ENCODE data around the gene RSPH10B.

DNA sequence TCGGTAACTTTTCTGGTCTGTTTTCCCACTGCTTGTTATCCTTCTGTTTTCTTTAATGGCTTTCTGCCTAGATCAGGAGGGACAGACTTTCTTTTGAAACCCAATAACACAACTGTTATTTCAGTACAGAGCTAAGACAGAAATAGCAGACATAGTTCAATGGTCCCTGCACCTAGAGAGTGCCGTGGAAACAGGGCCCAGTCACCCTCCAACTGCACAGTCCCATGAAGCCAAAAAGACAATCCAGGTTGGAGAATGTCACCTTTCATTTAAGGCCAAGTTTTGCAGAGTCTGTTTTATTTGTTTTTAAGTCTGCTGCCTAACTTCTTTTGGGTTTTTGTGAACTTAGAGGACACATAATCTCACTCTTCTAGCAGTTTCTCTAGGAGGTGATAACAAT, 41.1 kb upstream of the RSPH10B start:
- TF ChIP-seq NR2F1 (conservative IDR thresholded peaks at IDR 0.05) (no peak), POLR2A (IDR thresholded peaks at IDR 0.05; ENCODE audit: low read depth, low read length) (no peak), TARDBP (IDR thresholded peaks at IDR 0.05; ENCODE audit: borderline replicate concordance) (no peak)
- TF ChIP-seq, protein P1, sequence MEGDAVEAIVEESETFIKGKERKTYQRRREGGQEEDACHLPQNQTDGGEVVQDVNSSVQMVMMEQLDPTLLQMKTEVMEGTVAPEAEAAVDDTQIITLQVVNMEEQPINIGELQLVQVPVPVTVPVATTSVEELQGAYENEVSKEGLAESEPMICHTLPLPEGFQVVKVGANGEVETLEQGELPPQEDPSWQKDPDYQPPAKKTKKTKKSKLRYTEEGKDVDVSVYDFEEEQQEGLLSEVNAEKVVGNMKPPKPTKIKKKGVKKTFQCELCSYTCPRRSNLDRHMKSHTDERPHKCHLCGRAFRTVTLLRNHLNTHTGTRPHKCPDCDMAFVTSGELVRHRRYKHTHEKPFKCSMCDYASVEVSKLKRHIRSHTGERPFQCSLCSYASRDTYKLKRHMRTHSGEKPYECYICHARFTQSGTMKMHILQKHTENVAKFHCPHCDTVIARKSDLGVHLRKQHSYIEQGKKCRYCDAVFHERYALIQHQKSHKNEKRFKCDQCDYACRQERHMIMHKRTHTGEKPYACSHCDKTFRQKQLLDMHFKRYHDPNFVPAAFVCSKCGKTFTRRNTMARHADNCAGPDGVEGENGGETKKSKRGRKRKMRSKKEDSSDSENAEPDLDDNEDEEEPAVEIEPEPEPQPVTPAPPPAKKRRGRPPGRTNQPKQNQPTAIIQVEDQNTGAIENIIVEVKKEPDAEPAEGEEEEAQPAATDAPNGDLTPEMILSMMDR (IDR thresholded peaks at IDR 0.05 in 2 of 3, conservative IDR thresholded peaks at IDR 0.05 in 1 of 3; ENCODE audit: control insufficient read depth in 2 of 3, extremely low read depth in 1 of 3, insufficient read depth in 1 of 3, low read depth in 3 of 3, low read length in 3 of 3), result no peak
- TF ChIP-seq, protein P2, sequence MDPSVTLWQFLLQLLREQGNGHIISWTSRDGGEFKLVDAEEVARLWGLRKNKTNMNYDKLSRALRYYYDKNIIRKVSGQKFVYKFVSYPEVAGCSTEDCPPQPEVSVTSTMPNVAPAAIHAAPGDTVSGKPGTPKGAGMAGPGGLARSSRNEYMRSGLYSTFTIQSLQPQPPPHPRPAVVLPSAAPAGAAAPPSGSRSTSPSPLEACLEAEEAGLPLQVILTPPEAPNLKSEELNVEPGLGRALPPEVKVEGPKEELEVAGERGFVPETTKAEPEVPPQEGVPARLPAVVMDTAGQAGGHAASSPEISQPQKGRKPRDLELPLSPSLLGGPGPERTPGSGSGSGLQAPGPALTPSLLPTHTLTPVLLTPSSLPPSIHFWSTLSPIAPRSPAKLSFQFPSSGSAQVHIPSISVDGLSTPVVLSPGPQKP (IDR thresholded peaks at IDR 0.05; ENCODE audit: low read depth, low read length), result no peak

All from GM12878 (cell line).